ENCODE measurements around the gene IFIT1B. TPM values are rescaled to one million over a fixed set of nuclear protein-coding genes. Genes with fewer than 3 reads are reported as not detected.
A peak's percentile ranks its signal among the peaks of the same experiment; 100 is the strongest.
"Not testable (repeated sequence)": the region's sequence is repeated elsewhere in the genome, so short reads cannot be mapped to it uniquely, and the experiment has no call there.

The IFIT1B gene
- total RNA-seq, 3 donors from 2014 or later = not detected

DNA sequence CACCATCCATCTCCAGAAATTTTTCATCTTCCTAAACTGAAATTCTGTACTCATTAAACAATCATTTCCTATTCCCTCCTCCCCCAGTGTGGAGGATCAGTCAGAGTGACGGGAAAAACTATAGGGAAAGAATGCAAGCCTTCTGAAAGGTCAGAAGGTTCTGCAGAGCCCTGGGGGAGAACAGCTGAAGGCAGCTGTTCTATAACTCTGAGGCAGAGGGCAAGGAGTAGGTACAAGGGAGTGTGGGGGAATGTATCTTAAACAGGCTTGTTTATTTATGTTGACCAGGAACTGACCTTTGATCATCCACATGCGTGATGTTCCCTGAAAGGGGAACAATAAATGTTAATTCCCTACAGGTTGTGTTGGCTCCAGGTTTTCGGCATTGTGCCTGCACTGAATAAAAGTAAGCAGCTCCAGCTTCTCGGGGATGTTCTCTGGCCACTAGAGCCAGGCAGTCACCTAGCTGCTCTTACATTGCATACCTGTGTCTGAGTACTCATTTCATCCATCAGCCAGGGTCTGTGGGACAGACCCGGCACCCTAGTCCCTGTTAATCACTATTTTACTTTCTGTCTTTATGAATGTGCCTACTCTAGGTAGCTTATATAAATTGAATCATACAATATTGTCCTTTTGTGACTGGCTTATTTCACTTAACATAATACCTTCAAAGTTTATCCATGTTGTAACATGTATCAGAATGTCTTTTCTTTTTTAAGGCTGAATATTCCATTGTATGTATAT lies 20.3 kb downstream of the IFIT1B start:
- ATAC-seq = no peak
- DNase-seq = no peak

GRCh38 chr10:89399956-89400355 lies 22.1 kb downstream of the IFIT1B start:
- TF ChIP-seq CTCF (IDR thresholded peaks at IDR 0.05) = no peak
- intact Hi-C loops (cut with DNase I, micrococcal nuclease) = no loop called here
- DNase-seq (no peak), ATAC-seq (no peak)
- Histone ChIP-seq H3K4me3 (no peak overlapping the region), H3K9me3 (no peaks in the 10 kb centered on the region), H3K4me1 (ENCODE audit: low read depth) (peaks cover 7% of the 10 kb centered on the region), H3K36me3 (ENCODE audit: low read depth) (no peaks in the 10 kb centered on the region)

More for the DNA sequence above, 20.3 kb downstream of the IFIT1B start:
- H3K4me1 ChIP-seq (ENCODE audit: low read depth) = peaks cover 17% of the 10 kb centered on the region
- TF ChIP-seq CTCF (IDR thresholded peaks at IDR 0.05) = no peak
- H3K36me3 ChIP-seq (ENCODE audit: low read depth) = no peaks in the 10 kb centered on the region
- intact Hi-C loops (cut with DNase I, micrococcal nuclease) = no loop called here
- no peak overlapping the region for H3K4me3 ChIP-seq
- no peaks in the 10 kb centered on the region for H3K9me3 ChIP-seq

DNA sequence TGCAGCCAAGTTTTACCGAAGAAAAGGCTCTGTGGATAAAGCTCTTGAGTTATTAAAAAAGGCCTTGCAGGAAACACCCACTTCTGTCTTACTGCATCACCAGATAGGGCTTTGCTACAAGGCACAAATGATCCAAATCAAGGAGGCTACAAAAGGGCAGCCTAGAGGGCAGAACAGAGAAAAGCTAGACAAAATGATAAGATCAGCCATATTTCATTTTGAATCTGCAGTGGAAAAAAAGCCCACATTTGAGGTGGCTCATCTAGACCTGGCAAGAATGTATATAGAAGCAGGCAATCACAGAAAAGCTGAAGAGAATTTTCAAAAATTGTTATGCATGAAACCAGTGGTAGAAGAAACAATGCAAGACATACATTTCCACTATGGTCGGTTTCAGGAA lies 25.2 kb downstream of the IFIT1B start:
- Histone ChIP-seq H3K4me1 (ENCODE audit: low read depth) (peaks cover 7% of the 10 kb centered on the region), H3K4me3 (no peak overlapping the region), H3K9me3 (no peaks in the 10 kb centered on the region), H3K36me3 (ENCODE audit: low read depth) (no peaks in the 10 kb centered on the region)
- intact Hi-C loops (cut with DNase I, micrococcal nuclease) = no loop called here
- no peak for TF ChIP-seq CTCF (IDR thresholded peaks at IDR 0.05)
- DNase-seq (no peak), ATAC-seq (no peak)

GRCh38 chr10:89404104-89405047 lies 26.5 kb downstream of the IFIT1B start:
- TF ChIP-seq CTCF (IDR thresholded peaks at IDR 0.05) = no peak
- DNase-seq = no peak
- H3K9me3 ChIP-seq = no peaks in the 10 kb centered on the region
- H3K4me3 ChIP-seq = no peak overlapping the region
- no peaks in the 10 kb centered on the region for H3K36me3 ChIP-seq (ENCODE audit: low read depth)
- ATAC-seq = peak; percentile 34
- intact Hi-C loops (cut with DNase I, micrococcal nuclease) = no loop called here
- H3K4me1 ChIP-seq (ENCODE audit: low read depth) = no peaks in the 10 kb centered on the region

GRCh38 chr10:89406178-89406577 lies 28.3 kb downstream of the IFIT1B start:
- H3K9me3 ChIP-seq; DNase-seq; H3K4me1 ChIP-seq (ENCODE audit: low read depth); intact Hi-C loops (cut with DNase I, micrococcal nuclease); H3K36me3 ChIP-seq (ENCODE audit: low read depth); H3K4me3 ChIP-seq; ATAC-seq: not testable (repeated sequence)

- H3K36me3 ChIP-seq (ENCODE audit: low read depth); H3K4me1 ChIP-seq (ENCODE audit: low read depth); H3K4me3 ChIP-seq; intact Hi-C loops (cut with DNase I, micrococcal nuclease); ATAC-seq; DNase-seq; H3K9me3 ChIP-seq: not testable (repeated sequence)
These were observed 29.9 kb downstream of the IFIT1B start for GRCh38 chr10:89407792-89408191.

GRCh38 chr10:89409282-89409681 lies 31.4 kb downstream of the IFIT1B start:
- H3K9me3 ChIP-seq; H3K4me1 ChIP-seq (ENCODE audit: low read depth); H3K36me3 ChIP-seq (ENCODE audit: low read depth); ATAC-seq; DNase-seq; intact Hi-C loops (cut with DNase I, micrococcal nuclease); H3K4me3 ChIP-seq: not testable (repeated sequence)

- not testable (repeated sequence) for ATAC-seq; H3K36me3 ChIP-seq (ENCODE audit: low read depth); DNase-seq; H3K4me3 ChIP-seq; H3K4me1 ChIP-seq (ENCODE audit: low read depth); H3K9me3 ChIP-seq
- intact Hi-C loops (cut with DNase I, micrococcal nuclease) = loop anchor here in 1 of 2 donors (10.0 kb wide), 1 partner anchor 156 kb away; the partner anchor contains the start of gene LIPA
These were observed 32.7 kb downstream of the IFIT1B start for GRCh38 chr10:89410551-89410950.

GRCh38 chr10:89411135-89411534 lies 33.3 kb downstream of the IFIT1B start:
- intact Hi-C loops (cut with DNase I, micrococcal nuclease) = loop anchor here in 1 of 2 donors (10.0 kb wide), 1 partner anchor 156 kb away; the partner anchor contains the start of gene LIPA
- H3K4me1 ChIP-seq (ENCODE audit: low read depth); H3K4me3 ChIP-seq; H3K36me3 ChIP-seq (ENCODE audit: low read depth); DNase-seq; H3K9me3 ChIP-seq; ATAC-seq: not testable (repeated sequence)

Data from mucosa of descending colon (tissue), 3 donors.